NT2/D1 (cell line): Measurements from ENCODE around the gene CEP170.
"Not testable (repeated sequence)": the region's sequence is repeated elsewhere in the genome, so short reads cannot be mapped to it uniquely, and the experiment has no call there.

Source experiments
- SUZ12 ChIP-seq: IDR thresholded peaks from 2 replicates; pipeline ENCODE4 v1.6.1; 2011; ENCODE audit not compliant: insufficient read length, insufficient read depth; ENCODE audit errors: extremely low read depth
- YY1 ChIP-seq: IDR thresholded peaks from 2 replicates; pipeline ENCODE4 v1.6.1; 2011; ENCODE audit not compliant: insufficient read length, insufficient read depth
- ZNF274 ChIP-seq: IDR thresholded peaks from 2 replicates; pipeline ENCODE4 v1.6.1; 2011; ENCODE audit warnings: mild to moderate bottlenecking, low read depth, low read length

DNA sequence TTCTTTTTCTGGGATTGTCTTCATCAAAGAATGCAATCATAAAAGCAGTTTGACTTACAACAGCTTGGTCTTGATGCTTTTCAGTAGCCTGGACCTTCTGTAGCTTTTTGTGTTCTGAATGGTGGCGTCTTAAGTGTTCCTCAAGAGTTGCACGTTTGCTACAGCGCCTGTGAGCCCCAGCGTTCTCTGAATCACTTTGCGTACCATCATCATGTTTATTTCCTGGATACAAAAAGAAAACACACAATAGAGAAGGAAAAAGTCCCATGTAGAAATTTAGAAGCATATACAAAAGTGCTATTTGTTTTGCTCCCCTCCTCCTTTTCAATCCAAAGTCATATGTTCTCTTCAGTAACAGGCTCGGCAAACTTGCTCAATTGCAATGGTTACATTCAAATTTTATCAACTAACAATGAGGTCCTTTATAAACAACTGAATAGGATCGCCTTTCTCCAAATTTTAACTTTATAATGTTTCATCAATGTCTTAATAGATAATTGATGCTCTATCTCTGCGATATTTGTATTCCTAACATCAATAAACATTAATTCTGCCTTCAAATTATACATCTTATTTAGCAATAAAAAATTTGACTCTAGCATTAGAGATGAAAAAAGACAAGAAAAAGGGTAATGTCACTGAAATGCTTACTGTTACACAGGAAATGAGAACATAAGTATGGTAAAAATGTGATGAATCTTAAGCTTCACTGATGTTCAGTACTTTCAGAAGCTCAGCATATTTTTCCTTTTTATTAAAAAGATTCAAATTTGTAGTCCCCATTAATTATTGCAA lies 68.7 kb downstream of the CEP170 start:
- not testable (repeated sequence) for TF ChIP-seq YY1, ZNF274, SUZ12
